HEK293 (cell line): Measurements from ENCODE around the gene HS6ST3.

Source experiments
- CTCF ChIA-PET: fragments of 350-600 bp; formaldehyde crosslinking; extraction: SDS; loops from one replicate; lab custom pipeline; 2021; ENCODE audit warnings: antibody characterized with exemption; lab: Yijun Ruan, JAX
- POLR2A ChIA-PET: fragments of 300-600 bp; formaldehyde crosslinking; extraction: SDS; loops from one replicate; lab custom pipeline; 2020; ENCODE audit warnings: antibody characterized with exemption, inconsistent platforms; lab: Yijun Ruan, JAX
- H3K27ac ChIP-seq: fragments of 200-500 bp; sonication (Bioruptor generic); 2 replicates; pipeline ENCODE4 v1.5.1; 2014; ENCODE audit warnings: low read depth, low read length, control low read depth, inconsistent platforms; ENCODE audit errors: extremely low read depth
- H3K36me3 ChIP-seq, 2 experiments: fragments of 200-500 bp in 1 of 2; sonication (Bioruptor generic) in 1 of 2; 1 replicate in 1 of 2; 2 replicates in 1 of 2; pipeline ENCODE4 v1.5.1; 2014 to 2017; ENCODE audit warnings: inconsistent platforms in 2 of 2, low read length in 2 of 2; ENCODE audit not compliant: control insufficient read depth in 2 of 2, insufficient read depth in 1 of 2
- H3K4me1 ChIP-seq: fragments of 200-500 bp; sonication (Bioruptor generic); 2 replicates; pipeline ENCODE4 v1.5.1; 2014; ENCODE audit warnings: mild to moderate bottlenecking, low read length, inconsistent platforms; ENCODE audit not compliant: control insufficient read depth, insufficient read depth
- H3K4me3 ChIP-seq: 2 replicates; pipeline ENCODE4 v1.5.1; 2011; ENCODE audit warnings: low read depth, mild to moderate bottlenecking, control low read depth, low read length, moderate library complexity
- H3K9me3 ChIP-seq: fragments of 200-500 bp; sonication (Bioruptor generic); 2 replicates; pipeline ENCODE4 v1.5.1; 2014; ENCODE audit warnings: low read depth, low read length, inconsistent platforms; ENCODE audit not compliant: control insufficient read depth, insufficient read depth
- ATF2 ChIP-seq: fragments of 450-650 bp; formaldehyde crosslinking; IDR thresholded peaks from 2 replicates; pipeline ENCODE4 v1.5.1; 2016; ENCODE audit warnings: missing biosample characterization, missing genetic modification characterization, low read depth
- BCL6B ChIP-seq: fragments of 450-650 bp; formaldehyde crosslinking; IDR thresholded peaks from 2 replicates; pipeline ENCODE4 v1.5.1; 2017; ENCODE audit warnings: missing biosample characterization, missing genetic modification characterization
- GLI4 ChIP-seq: fragments of 450-650 bp; formaldehyde crosslinking; IDR thresholded peaks from 2 replicates; pipeline ENCODE4 v1.5.1; 2016; ENCODE audit warnings: missing biosample characterization, missing genetic modification characterization
- HIC1 ChIP-seq: fragments of 450-650 bp; formaldehyde crosslinking; IDR thresholded peaks from 2 replicates; pipeline ENCODE4 v1.5.1; 2016; ENCODE audit warnings: missing biosample characterization, missing genetic modification characterization
- KLF16 ChIP-seq: fragments of 450-650 bp; formaldehyde crosslinking; IDR thresholded peaks from 2 replicates; pipeline ENCODE4 v1.5.1; 2017; ENCODE audit warnings: missing biosample characterization, missing genetic modification characterization
- PATZ1 ChIP-seq: fragments of 450-650 bp; formaldehyde crosslinking; IDR thresholded peaks from 2 replicates; pipeline ENCODE4 v1.5.1; 2016; ENCODE audit warnings: missing biosample characterization, missing genetic modification characterization
- PRDM10 ChIP-seq: fragments of 450-650 bp; formaldehyde crosslinking; IDR thresholded peaks from 2 replicates; pipeline ENCODE4 v1.5.1; 2016; ENCODE audit warnings: missing biosample characterization, missing genetic modification characterization
- RBAK ChIP-seq: fragments of 450-650 bp; formaldehyde crosslinking; IDR thresholded peaks from 2 replicates; pipeline ENCODE4 v1.5.1; 2016; ENCODE audit warnings: missing biosample characterization, missing genetic modification characterization
- REPIN1 ChIP-seq: fragments of 450-650 bp; formaldehyde crosslinking; IDR thresholded peaks from 2 replicates; pipeline ENCODE4 v1.5.1; 2017; ENCODE audit warnings: missing biosample characterization, missing genetic modification characterization, low read depth
- ZBTB10 ChIP-seq: fragments of 450-650 bp; formaldehyde crosslinking; IDR thresholded peaks from 2 replicates; pipeline ENCODE4 v1.5.1; 2016; ENCODE audit warnings: missing biosample characterization, missing genetic modification characterization
- ZFHX2 ChIP-seq: fragments of 450-650 bp; formaldehyde crosslinking; conservative IDR thresholded peaks from 2 replicates; pipeline ENCODE4 v1.5.1; 2016; ENCODE audit warnings: missing biosample characterization, missing genetic modification characterization
- ZFP3 ChIP-seq: fragments of 450-650 bp; formaldehyde crosslinking; IDR thresholded peaks from 2 replicates; pipeline ENCODE4 v1.5.1; 2016; ENCODE audit warnings: low read depth, missing biosample characterization, missing genetic modification characterization
- ZFP41 ChIP-seq: fragments of 450-650 bp; formaldehyde crosslinking; IDR thresholded peaks from 2 replicates; pipeline ENCODE4 v1.5.1; 2016; ENCODE audit warnings: missing biosample characterization, missing genetic modification characterization, borderline replicate concordance
- ZNF148 ChIP-seq: fragments of 450-650 bp; formaldehyde crosslinking; IDR thresholded peaks from 2 replicates; pipeline ENCODE4 v1.5.0; 2017; ENCODE audit warnings: missing biosample characterization, missing genetic modification characterization, borderline replicate concordance
- ZNF157 ChIP-seq: fragments of 450-650 bp; formaldehyde crosslinking; IDR thresholded peaks from 2 replicates; pipeline ENCODE4 v1.5.1; 2016; ENCODE audit warnings: missing biosample characterization, missing genetic modification characterization
- ZNF394 ChIP-seq: fragments of 450-650 bp; formaldehyde crosslinking; IDR thresholded peaks from 2 replicates; pipeline ENCODE4 v1.5.1; 2016; ENCODE audit warnings: missing biosample characterization, missing genetic modification characterization, mild to moderate bottlenecking, moderate library complexity, borderline replicate concordance
- ZNF561 ChIP-seq: fragments of 450-650 bp; IDR thresholded peaks from 2 replicates; pipeline ENCODE4 v1.5.1; 2018; ENCODE audit warnings: missing biosample characterization, missing genetic modification characterization, borderline replicate concordance
- ZNF571 ChIP-seq: fragments of 450-650 bp; formaldehyde crosslinking; IDR thresholded peaks from 2 replicates; pipeline ENCODE4 v1.5.0; 2017; ENCODE audit warnings: missing biosample characterization, missing genetic modification characterization
- ZNF626 ChIP-seq: fragments of 450-650 bp; sonication (Bioruptor Pico); formaldehyde crosslinking; IDR thresholded peaks from 2 replicates; pipeline ENCODE4 v1.5.1; 2018; ENCODE audit warnings: missing biosample characterization, missing genetic modification characterization, inconsistent platforms
- ZNF776 ChIP-seq: fragments of 450-650 bp; formaldehyde crosslinking; IDR thresholded peaks from 2 replicates; pipeline ENCODE4 v1.5.0; 2017; ENCODE audit warnings: missing biosample characterization, missing genetic modification characterization, borderline replicate concordance
- ZNF791 ChIP-seq: fragments of 450-650 bp; formaldehyde crosslinking; IDR thresholded peaks from 2 replicates; pipeline ENCODE4 v1.5.1; 2016; ENCODE audit warnings: missing biosample characterization, missing genetic modification characterization
- ZSCAN16 ChIP-seq: fragments of 450-650 bp; formaldehyde crosslinking; IDR thresholded peaks from 2 replicates; pipeline ENCODE4 v1.5.1; 2016; ENCODE audit warnings: missing biosample characterization, missing genetic modification characterization

HS6ST3 gene

GRCh38 chr13:96746886-96747285, 657.0 kb downstream of the HS6ST3 start (continued):
- TF ChIP-seq ZNF148 = no peak
- no peak for TF ChIP-seq ATF2
- TF ChIP-seq KLF16 = no peak
- no peak for TF ChIP-seq BCL6B (tag by site-specific recombination)
- no peak for TF ChIP-seq PRDM10 (tag by site-specific recombination)
- TF ChIP-seq ZNF626 = no peak
- TF ChIP-seq REPIN1 (tag by site-specific recombination) = no peak
- no peak for TF ChIP-seq ZNF791
- no peak for TF ChIP-seq ZFHX2 (tag by site-specific recombination)
- TF ChIP-seq RBAK (tag by site-specific recombination) = no peak
- TF ChIP-seq ZNF157 (tag by site-specific recombination) = no peak
- no peak for TF ChIP-seq ZFP41 (tag by site-specific recombination)

- Histone ChIP-seq H3K9me3 (no peaks in the 10 kb centered on the region), H3K4me1 (no peaks in the 10 kb centered on the region), H3K27ac (no peak overlapping the region), H3K4me3 (no peak overlapping the region), H3K36me3 (no peaks in the 10 kb centered on the region)
- POLR2A ChIA-PET = no interaction called here
- CTCF ChIA-PET = interaction anchor here (0.7 kb wide), 1 partner anchor 487 kb away, joined by 3 read pairs; no protein-coding TSS in a partner anchor
- TF ChIP-seq ZNF561 (tag by site-specific recombination) (no peak), ZNF571 (tag by site-specific recombination) (no peak), ZBTB10 (tag by site-specific recombination) (no peak), ZNF776 (no peak), ZFP3 (tag by site-specific recombination) (no peak), ZNF394 (tag by site-specific recombination) (no peak), HIC1 (no peak), GLI4 (no peak), ZSCAN16 (tag by site-specific recombination) (no peak), PATZ1 (tag by site-specific recombination) (no peak)
Measured at GRCh38 chr13:96749825-96750224, 659.9 kb downstream of the HS6ST3 start.
